GM20000 (cell line): ENCODE measurements around the gene STK32C.

Experiments used
- DNase-seq: peaks from one replicate; pipeline ENCODE4 v3.0.0; 2012; ENCODE audit warnings: low spot score
- CTCF ChIP-seq: IDR thresholded peaks from 2 replicates; pipeline ENCODE4 v1.5.1; 2012; ENCODE audit warnings: mild to moderate bottlenecking, control low read depth; ENCODE audit errors: extremely low read depth, missing control alignments

The STK32C gene

GRCh38 chr10:132240156-132240555 is 67.6 kb downstream of the STK32C start:
- no peak for TF ChIP-seq CTCF

GRCh38 chr10:132239126-132240031 is 68.4 kb downstream of the STK32C start:
- no peak for DNase-seq

More at GRCh38 chr10:132240156-132240555, 67.6 kb downstream of the STK32C start:
- DNase-seq, result no peak

GRCh38 chr10:132238371-132239125 is 69.2 kb downstream of the STK32C start:
- DNase-seq, result no peak
- TF ChIP-seq CTCF, result no peak

More at GRCh38 chr10:132239126-132240031, 68.4 kb downstream of the STK32C start:
- no peak for TF ChIP-seq CTCF

GRCh38 chr10:132237871-132238270 is 69.9 kb downstream of the STK32C start:
- DNase-seq, result no peak
- no peak for TF ChIP-seq CTCF

- TF ChIP-seq CTCF, result no peak
- DNase-seq, result no peak
Observed at GRCh38 chr10:132237396-132237795, 70.4 kb downstream of the STK32C start.

- no peak for DNase-seq
- no peak for TF ChIP-seq CTCF
Observed at GRCh38 chr10:132236881-132237280, 70.9 kb downstream of the STK32C start.

GRCh38 chr10:132236161-132236560 is 71.6 kb downstream of the STK32C start:
- no peak for TF ChIP-seq CTCF
- no peak for DNase-seq
